ENCODE results near the gene INPP1.

GRCh38 chr2:190354003-190354690 is 10.8 kb downstream of the INPP1 start:
- TF ChIP-seq POLR2A (IDR thresholded peaks at IDR 0.05) (no peak), CTCF (IDR thresholded peaks at IDR 0.05) (no peak)
